Omental fat pad (tissue), 4 donors: ENCODE measurements around the gene COA8. TPM values are rescaled to one million over a fixed set of nuclear protein-coding genes. Genes with fewer than 3 reads are reported as not detected.

Experiments
- ATAC-seq: fragments of 150-250 bp; one replicate; pipeline ENCODE4 v1.9.1; 2016; ENCODE audit warnings: mild to moderate bottlenecking, moderate library complexity; ENCODE audit not compliant: low FRiP score
- DNase-seq: peaks from one replicate; pipeline ENCODE4 v3.0.0-alpha.2; 2019; ENCODE audit warnings: low spot score
- total RNA-seq, 4 donors: library from RNA; depleted of rRNA; stranded (reverse); fragments of >200 nt; gene quantifications; one replicate each; pipeline ENCODE4 v1.1.0, GENCODE V29; 2016
- TF ChIP-seq, protein P1 (sequence below), 3 donors: fragments of 450-650 bp; IDR thresholded peaks; one replicate each; pipeline ENCODE4 v1.5.1; 2016 to 2017; ENCODE audit warnings: antibody characterized with exemption in 3 of 3, mild to moderate bottlenecking in 3 of 3, moderate library complexity in 2 of 3

Gene COA8
- total RNA-seq, 4 donors from 2014 or later = 15.3 to 61.5 (median 27.5) TPM

DNA sequence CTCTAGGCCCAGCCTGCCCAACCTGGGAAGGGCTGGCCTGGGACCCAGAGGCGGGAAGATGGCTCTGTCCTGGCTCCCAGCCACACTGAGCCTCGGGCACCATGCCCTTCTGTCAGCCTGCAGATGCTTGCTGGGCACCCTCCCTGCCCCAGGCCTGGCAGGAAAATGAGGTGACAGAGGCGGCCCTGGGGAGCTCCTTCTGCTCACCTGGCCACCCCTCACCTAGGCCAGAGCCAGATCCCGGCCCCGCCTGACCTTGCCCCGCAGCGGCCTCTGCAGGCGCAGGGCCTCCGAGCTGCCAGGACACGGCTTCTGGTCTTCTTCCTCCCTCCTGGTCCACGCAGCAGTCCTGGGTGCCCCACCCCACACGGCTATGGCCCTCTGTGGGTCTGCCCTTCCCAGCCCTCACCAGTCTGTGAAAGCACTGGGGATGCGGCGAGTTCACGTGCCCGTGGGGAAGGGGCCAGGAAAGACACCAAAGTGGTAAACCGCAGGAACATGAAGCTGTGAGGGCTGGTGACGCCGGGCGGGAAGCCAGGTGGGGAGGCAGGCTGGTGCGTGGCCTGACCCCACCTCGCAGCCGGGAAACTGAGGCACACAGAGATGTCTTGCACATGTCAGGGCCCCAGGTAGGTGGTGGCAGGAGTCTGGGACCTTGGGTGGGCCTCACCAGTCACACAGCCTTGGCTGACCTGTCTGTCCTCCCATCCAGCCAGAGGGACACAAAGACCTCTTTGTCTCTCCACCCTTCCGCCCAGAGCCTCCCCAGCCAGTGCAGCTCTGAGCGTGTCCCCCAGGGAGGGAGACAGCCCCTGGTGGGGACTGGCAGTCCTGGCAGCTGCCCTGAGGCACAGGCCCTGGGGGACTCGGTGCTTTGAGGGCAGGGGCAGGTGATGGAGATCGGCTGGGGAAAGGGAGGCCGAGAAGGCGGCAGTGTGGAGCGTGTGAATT, 13.1 kb upstream of the COA8 start:
- no peak for ATAC-seq
- TF ChIP-seq, protein P1, sequence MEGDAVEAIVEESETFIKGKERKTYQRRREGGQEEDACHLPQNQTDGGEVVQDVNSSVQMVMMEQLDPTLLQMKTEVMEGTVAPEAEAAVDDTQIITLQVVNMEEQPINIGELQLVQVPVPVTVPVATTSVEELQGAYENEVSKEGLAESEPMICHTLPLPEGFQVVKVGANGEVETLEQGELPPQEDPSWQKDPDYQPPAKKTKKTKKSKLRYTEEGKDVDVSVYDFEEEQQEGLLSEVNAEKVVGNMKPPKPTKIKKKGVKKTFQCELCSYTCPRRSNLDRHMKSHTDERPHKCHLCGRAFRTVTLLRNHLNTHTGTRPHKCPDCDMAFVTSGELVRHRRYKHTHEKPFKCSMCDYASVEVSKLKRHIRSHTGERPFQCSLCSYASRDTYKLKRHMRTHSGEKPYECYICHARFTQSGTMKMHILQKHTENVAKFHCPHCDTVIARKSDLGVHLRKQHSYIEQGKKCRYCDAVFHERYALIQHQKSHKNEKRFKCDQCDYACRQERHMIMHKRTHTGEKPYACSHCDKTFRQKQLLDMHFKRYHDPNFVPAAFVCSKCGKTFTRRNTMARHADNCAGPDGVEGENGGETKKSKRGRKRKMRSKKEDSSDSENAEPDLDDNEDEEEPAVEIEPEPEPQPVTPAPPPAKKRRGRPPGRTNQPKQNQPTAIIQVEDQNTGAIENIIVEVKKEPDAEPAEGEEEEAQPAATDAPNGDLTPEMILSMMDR (IDR thresholded peaks at IDR 0.05) = no peak
- no peak for DNase-seq

DNA sequence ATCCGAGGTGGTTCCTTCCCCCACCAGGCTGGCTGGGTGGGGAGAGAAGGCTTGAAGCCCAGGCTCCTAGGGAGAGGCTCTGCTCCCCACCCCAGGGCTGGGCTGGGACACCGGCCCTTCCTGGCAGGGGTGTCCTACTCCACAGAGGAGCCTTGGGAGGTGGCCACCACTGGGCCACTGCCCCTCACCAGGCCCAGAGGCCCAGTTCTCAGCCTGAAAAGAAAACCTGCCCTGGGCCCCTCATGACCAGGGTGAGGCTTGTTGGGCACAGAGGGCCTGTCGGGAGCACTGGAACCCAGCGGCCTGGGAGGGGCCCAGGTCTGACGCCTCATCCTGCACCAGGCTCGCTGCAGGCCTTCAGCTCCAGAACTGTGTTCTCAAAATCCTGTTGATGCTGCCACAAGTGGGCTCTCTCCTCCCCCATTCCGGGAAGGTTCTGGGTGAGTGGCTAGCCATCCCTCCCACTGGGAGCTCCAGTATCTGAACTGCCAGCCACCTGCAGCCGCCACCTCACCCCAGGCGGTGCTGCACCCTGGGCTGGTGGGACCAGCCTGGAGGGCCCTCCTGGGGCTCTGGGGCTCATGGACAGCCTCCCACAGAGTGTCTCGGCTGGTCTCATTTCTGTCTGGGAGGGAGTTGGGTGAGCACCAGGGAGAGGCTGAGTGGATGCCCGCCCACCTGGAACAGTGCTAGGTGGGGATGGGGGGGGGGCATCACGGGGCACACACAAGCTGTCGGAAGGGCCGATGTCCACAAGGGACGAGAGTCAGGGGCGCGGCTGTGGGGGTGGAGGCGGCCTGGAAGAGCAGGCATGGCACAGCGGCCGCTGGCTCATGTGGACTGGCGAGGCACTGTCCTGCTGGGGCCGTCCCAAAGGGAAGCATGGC, 12.1 kb upstream of the COA8 start:
- DNase-seq = no peak
- TF ChIP-seq, protein P1 (IDR thresholded peaks at IDR 0.05) = no peak
- ATAC-seq = no peak

DNA sequence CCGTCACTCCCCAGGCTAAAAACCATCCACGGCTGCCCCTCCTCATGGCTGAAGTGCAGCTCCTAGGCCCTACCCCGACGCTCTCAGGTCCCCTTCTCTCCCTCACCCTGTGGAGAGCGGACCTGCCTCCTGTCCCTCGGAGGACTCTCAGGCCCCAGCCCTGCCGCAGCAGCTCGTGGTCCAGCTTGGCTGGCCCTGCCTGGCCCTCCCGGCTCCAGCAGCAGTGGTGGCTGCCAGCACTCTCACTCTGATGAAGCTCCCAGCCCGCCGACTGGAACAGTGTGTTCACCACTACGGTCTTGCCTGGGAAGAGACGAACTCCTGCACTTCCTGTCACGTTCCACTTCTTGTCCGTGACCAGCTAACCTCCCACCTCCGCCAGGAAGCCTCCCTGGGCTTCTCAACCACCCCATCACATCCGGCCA, 11.4 kb upstream of the COA8 start:
- no peak for DNase-seq
- no peak for ATAC-seq
- TF ChIP-seq, protein P1 (IDR thresholded peaks at IDR 0.05) = no peak

DNA sequence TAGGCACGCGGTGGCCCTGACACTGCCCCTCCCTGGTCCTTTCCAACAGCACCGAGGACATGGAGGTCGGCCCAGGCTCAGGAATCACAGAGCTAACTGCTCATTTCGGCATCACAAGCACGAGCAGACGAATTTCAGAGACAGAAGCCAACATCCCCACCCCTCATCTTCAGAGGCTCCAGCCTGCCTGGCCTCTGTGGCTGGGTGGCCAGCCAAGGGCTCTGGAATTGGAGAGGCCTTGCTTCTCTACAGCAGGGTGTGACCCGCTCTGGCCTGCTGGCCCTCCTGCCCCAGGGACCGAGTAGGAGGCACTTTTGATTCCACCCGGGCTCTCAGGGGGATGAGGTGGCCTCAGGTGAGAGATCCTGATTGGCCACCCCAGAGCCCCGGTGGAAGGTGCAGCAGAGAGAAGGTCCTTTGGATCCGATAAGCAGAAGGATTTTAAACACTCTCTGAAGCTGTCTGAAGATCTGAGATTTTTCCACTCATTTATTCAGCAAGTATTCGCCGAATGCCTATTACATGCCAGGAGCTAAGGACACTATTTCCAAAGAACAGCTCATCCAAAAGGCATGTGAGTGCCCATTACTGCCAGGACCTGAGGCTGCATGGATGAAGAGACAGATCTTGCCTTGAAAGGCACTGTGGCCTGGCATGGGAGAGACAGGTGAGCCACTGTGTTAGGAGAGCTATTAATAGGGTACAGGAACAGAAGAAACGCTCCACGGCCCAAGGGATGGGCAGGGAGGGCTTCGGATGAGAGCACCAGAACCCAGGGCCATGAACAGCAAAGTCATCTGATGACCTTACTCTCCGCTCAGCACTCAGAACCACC, 10.5 kb upstream of the COA8 start:
- ATAC-seq (peak; percentile 50), DNase-seq (no peak)
- TF ChIP-seq, protein P1 (IDR thresholded peaks at IDR 0.05) = no peak

DNA sequence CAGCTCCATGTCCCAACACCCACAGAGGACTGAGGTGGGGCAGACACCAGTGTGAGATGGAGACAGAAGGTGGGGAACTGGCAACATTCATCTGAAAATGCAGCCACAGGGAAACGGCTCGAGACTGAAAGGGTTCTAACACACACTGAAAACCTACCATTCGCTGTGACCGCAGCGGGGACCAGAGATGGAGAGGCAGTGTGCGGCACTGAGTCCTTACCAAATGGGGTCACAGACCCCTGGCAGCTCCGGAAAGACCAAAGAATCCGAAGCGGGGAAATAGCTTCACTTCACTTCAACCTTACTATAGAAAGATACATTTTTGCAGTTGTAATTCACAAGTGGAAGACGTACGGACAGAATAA, 9.9 kb upstream of the COA8 start:
- DNase-seq (no peak), ATAC-seq (no peak)
- TF ChIP-seq, protein P1 (IDR thresholded peaks at IDR 0.05) = no peak

DNA sequence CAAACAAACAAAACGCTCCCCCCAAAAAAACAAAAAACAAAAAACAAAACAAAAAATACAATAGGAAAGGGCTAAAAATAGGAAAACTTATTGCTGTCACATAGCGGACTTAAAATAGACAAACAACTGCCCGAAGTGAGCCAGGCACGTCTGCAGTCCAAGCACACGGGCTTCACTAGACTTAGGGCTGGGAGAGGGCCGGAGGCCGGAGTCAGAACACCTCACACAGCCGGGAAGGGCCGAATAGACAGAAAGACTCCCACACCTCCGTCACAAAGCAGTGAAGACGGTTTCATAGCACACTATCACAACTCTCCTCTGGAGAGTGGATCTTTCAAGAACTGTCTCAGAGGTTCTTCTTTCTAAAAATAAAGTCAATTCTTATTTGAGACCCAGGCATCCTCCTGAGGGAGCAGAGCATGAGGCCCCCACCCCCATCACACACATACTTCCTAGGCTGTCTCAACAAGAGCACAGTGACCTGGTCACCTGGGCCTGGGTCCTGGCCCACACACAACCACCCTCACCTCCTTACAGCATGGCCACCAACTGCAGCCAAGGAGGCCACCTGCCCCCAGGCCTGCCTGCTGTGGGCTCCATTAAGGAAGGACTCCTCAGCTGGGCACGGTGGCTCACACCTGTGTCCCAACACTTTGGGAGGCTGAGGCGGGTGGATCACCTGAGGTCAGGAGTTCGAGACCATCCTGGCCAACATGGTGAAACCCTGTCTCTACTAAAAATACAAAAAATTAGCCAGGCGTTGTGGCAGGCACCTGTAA, 7.0 kb upstream of the COA8 start:
- TF ChIP-seq, protein P1 (IDR thresholded peaks at IDR 0.05) = no peak
- no peak for ATAC-seq
- no peak for DNase-seq
